Erythroblast (primary cell): ENCODE data around the gene ZNF862.

ENCODE experiments used
- GATA1 ChIP-seq: IDR thresholded peaks from 2 replicates; pipeline ENCODE4 v1.6.1; 2011; ENCODE audit warnings: low read depth, mild to moderate bottlenecking, control low read depth, low read length, moderate library complexity
- POLR2A ChIP-seq: IDR thresholded peaks from 2 replicates; pipeline ENCODE4 v1.6.1; 2011; ENCODE audit warnings: mild to moderate bottlenecking, low read length

DNA sequence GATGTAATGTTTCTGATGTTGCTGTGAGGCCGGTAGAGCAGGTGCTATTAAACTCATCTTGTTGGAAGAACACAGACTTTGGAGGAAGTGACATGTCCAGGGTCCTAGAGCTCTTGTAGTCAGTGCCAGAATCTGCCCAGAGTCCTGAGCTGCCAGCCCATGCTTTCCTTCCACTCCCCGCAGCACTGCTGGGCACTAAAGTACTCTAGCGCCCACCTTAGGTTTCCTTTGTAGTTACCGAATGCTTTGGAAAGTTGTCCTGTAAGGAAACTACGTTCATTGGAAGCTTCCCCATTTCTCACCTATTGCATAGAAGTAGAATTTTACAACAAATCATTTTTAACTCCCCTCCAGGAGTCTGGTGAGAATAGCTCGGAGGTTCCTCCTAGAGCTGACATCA, 11.0 kb downstream of the ZNF862 start:
- no peak for TF ChIP-seq POLR2A
- no peak for TF ChIP-seq GATA1
